GM19467 (cell line): ENCODE results near the gene DOK3.
"Not testable (repeated sequence)": the region's sequence is repeated elsewhere in the genome, so short reads cannot be mapped to it uniquely, and the experiment has no call there.

Experiments
- ATAC-seq: cut with Tn5 transposase; IDR thresholded peaks from one replicate; pipeline ENCODE4 v1.9.1; 2021; ENCODE audit warnings: mild to moderate bottlenecking, moderate library complexity; ENCODE audit not compliant: unreplicated experiment

The DOK3 gene

DNA sequence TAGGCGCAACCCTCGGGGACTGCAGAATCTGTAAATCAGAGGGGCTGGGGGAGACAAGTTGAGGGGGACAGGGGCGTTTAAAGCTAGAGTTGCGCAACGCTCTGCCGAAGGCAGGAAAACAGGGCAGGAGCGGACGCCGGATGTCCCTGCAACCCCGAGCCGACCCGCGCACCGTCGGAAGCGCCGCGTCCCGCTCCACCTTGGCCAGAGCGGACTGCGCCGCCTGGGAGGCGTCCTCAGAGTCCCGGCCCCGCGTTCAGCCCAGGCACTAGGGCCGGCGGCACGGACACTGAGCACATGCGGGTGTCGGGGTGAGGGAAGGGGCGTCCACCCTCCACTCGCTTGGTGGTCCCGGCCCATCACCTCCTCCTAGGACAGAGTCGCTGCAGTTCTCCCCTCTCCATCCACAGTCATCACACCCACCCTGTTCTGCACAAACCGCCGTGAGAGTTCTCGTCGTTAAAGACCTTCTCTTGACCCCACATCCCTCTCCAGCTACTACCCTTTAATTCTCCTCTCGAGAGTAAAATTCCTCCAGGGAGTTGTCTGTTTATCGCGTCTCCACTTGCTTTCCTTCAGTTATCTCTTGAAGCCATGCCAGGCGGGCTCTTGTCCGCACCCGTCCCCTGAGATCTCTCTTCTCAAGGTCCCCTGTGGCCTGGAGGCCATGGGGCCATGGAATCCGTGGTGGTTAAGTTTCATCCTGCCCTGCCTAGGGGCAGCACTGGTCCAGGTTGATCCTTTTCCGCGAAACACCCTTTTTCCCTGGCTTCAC lies 11.4 kb downstream of the DOK3 start:
- ATAC-seq: no peak

DNA sequence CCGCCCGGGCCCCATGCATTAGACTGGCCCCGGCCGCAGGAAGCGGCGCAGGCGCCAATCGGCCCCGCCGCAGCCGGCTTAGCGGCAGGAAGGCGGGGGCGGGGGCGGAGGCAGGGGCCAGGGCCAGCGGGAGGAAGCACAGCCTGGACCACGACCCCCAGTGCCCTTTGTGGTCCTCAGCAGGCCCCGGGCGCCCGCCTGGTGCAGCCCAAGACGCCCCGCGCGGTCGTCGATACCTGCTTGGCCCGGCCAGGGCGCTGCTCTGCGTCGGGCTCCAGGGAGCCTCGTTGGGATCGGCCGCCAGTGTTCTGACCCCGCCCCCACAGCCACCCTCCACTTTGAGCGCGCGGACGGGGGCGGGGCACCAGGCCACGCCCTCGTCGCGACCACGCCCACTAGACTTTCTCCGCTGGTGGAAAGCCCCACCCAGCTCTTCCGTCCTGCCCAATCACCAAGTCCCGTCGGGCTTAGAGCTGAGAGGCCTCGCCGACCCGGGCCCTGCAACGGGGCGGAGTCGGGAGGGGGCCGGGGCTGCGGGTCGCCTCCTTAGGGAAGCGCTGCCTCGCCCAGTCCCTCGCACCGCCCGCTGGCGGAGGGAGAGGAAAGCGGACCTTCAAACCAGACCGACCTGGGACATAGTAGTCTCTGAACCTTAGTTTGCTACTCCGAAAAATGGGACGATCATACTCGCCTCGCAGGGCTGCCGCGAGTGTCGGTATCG lies 12.2 kb downstream of the DOK3 start, which contains the start of gene PDLIM7:
PDLIM7 (minus strand) TSS at position 313 of the 721 bp plus-strand sequence. CDS start 1,092 bp downstream, outside the sequence.
- ATAC-seq: peak; percentile 65

DNA sequence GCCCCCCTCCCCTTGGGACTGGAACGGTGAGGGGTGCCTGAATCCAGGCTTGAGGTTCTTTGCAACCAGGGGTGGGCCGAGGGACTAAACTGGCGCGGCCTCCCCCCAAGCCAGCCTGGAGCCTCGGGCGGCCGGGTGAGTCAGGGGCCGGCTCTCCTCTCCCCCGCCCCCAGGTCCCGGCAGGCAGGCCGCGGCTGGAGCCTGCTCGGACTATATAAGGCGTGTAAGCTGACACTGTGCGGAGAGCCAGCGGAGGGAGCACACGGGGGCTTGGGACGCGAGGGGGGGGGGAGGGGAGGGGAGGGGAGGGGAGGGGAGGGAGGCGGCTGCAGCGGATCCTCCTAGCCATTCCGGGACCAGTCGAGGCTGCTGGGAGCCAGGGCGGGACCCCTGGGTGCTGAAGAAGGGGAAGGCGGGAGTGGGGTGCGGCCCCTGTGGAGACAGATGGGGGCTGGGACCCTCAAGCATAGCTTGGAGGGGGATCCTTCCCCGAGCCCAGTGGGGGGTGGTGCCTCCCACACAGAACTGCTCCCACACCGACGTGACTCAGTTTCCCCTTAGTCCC lies 12.8 kb downstream of the DOK3 start:
- no peak for ATAC-seq

DNA sequence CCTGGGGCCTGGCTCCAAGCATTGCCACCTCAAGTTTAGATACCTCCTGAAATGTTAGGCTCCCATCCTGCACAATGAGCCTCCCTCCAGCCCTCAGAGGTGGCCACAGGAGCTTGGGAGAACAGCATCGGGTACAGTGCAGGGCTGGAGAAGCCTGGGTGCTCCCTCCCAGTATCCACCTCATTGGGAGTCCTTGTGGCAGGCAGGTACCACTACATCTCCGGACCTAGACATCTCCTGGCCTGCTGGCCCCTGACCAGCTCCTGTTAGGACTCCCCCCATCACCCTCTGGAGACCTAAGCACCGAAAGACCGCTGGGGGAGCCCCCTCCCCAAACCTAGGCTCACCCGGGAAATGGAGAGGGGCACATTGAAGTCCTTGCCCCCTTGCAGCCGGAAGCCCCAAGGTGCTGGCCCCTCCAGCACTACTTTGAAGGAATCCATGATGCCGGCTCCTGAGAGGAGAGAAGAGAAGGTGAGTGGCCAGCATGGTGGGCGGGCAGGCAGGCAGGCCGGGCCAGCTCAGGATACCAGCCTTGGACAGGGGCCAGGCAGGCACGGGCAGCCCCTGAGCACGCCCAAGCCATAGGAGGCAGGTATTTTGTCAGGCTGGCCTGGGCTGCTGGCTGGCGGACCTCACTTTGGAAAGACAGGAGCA lies 13.4 kb downstream of the DOK3 start:
- no peak for ATAC-seq

DNA sequence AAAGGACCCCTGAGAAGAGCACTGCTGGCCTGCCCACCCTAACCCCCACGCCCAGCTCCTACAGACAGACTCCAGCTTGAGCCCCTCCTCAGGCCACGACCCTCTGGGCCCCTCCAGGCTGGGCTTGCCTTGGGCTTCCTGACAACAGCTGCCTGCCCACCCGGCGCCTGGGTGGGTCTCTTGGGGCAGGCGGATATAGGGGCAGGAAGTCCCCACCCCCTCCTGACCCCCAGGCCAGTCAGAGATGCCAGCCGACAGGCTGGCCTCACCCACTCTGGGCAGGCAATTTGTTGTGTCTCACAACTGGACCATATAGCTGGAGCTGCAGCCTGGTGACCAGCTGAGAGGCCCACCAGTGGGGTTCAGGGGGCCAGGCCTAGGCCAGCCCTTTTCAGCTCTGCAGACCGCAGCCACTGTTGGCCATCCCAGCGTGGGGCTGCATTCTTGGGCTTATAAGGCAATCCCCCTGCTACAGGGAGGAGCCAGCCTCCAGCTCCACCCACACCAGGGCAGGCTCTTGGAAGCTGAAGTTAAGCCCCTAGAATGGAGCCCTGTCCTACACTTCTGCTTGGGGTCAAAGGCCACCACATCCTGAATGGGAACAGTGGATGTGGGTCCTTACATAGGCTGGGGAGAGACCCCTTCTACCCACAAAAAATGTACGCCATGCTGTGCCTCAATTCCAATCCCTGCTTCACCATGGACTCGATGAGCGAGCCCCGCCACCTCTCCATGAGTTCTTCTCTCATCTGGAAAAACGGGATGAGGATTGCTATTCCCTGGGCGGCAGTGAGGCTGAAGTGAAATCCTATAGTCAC lies 14.2 kb downstream of the DOK3 start:
- ATAC-seq: no peak

DNA sequence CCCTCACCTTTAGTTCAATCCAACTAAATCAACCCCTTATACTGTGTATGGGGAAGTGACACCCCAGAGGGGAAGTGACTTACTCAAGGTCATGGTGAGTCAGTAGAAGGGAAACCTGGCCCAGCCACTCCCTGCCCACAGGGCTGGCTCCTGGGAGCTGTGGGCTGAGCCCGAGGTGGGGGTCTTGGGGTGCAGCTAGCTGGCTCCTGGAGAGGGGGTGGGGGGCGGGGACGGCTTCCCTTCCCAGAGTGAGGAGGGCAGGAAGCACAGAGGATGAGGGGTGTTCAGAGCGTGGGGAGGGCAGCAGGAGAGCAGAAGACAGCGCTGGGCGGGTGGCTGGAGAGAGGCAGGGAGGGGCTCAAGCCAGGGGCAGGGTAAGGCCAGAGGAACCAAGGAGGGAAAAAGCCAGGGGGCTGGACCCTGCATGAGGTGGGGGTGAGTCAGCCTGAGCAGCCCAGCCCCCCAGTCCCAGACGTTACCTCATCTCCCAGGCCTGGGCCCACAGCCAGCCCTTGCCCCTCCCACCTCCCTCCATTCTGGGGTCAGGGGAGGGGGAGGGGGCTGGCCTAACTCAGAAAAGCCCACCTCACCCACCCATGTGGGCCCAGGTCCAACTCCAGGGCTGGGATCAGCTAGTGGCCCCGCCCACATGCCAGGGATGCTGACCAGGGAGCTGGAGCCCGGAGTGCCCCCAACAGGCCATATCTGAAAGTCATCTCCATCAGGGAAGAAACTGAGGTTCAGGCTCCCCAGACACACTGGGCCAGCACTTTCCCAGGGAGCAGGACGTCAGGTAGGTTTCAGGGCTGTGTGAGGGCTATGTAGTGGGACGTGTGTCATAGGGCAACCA lies 15.1 kb downstream of the DOK3 start:
- ATAC-seq: no peak

DNA sequence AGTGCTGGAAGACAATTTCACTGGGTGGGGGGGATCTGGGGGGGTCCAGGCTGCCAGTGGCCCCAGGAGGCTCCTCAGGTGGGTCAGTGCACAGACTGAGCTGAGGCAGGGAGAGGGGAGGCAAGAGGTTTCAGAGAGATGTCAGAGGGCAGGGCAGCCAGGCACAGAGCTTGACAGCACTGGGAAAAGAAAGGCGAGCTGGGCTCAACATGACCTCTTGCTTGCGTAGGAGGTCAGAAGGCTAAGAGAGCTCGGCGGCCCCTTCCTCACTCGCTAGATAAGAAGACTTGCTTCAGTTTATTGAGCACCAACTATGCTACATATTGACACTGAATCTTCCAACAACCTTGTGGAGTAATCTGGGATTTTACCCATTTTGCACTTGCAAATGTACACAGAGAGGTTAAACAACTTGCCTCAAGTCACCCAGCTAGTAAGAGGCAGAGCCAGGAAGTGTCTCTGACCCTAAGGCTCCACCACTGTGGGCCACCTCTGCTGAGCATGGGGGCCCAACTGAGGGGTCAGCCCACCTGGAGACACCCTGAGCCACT lies 15.8 kb downstream of the DOK3 start:
- ATAC-seq: no peak

DNA sequence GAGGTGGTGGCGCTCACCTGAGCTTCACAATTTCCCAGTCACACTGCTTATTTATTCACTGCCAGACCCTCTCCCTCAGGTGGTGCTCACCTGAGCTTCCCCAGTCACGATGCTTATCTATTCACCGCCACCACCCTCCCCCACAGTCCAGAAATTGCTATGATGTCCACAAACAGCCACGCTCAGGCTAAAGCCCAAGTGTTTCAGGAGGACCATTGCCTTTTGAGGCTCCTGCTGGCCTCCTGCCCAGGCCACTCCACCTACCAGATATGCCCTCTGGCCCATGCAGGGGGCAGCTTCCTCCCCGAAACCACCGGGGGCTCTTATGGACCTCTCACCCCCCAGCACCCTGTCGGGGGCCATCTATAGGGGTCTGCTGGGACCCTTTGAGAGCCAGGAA lies 16.8 kb downstream of the DOK3 start:
- ATAC-seq: no peak

DNA sequence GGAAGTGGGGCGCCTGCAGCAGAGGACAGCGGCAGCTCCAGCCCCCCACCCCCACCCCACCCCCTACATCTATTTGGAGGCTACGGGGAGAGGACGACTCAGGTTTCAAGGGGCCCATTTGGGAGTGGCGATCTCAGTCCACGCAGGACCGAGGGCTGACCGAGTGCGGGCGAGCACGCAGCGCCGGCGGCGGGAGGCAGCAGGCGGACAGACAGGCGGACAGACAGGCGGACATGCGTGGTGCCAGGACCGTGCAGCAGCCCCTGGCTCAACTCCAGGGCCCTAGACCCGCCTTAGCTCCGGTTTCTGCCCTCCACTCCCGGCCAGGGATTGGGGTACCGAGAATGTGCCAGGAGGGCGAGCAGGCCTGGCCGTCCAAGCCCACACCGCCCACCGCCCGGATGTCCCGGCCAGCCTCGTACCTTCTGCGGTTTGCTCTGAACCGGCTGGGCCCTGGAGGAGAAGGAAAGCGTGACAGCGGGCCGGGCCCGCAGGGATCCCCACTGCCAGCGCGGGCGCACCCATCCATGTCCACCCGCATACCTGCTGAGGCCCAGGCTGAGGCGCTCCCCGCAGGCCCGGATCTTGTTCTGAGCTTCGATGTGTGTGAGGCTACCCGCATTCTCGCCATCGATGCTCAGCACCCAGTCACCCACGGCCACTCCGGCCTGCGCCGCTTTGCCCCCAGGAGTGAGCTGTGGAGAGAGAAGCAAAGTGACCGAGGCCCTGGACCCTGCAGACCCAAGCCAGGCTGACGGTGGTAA lies 17.5 kb downstream of the DOK3 start:
- ATAC-seq: no peak

DNA sequence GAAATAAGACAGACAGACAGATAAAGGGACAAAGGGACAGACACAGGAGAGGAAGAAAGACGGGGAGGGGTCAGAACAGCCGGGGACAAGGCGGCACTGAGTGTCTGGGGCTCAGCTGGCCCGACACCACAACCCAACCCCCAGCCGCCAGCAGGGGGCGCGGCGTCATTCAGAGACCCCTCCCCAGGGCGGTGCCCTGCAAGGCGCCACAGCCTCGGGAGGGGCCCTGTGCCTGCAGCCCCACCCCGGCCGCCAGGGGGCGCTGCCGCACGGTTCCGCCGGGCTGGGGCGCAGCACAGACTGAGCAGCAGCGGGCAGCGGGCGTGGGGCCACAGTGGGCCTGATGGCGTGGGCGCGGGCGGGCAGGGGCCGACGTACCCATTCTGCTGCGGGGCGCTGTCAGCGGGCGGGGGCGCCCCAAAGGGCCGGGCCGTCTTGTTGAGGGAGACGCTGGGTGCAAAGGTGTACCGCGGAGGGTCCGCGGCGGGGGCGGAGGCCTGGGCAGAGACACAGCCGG lies 18.1 kb downstream of the DOK3 start:
- ATAC-seq: no peak

DNA sequence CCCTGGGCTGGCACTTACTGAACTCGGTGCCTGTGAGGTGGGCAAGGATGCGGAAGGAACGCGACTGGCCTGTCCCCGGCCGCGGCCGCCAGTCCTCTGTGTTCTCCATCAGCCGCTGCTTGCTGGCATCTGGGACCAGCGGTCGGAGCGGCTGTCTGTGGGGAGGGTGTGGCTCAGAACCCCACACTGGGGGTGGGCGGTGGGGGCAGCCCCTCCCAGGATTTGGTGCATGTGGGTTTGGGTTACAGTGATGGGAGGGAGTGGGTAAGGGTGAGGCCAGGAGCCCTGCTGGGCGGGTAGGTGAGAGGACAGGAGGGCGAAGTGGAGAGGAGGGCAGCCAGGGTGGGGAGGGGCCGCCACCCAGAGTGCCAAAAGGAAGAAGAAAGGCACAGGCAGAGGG lies 18.6 kb downstream of the DOK3 start:
- no peak for ATAC-seq

DNA sequence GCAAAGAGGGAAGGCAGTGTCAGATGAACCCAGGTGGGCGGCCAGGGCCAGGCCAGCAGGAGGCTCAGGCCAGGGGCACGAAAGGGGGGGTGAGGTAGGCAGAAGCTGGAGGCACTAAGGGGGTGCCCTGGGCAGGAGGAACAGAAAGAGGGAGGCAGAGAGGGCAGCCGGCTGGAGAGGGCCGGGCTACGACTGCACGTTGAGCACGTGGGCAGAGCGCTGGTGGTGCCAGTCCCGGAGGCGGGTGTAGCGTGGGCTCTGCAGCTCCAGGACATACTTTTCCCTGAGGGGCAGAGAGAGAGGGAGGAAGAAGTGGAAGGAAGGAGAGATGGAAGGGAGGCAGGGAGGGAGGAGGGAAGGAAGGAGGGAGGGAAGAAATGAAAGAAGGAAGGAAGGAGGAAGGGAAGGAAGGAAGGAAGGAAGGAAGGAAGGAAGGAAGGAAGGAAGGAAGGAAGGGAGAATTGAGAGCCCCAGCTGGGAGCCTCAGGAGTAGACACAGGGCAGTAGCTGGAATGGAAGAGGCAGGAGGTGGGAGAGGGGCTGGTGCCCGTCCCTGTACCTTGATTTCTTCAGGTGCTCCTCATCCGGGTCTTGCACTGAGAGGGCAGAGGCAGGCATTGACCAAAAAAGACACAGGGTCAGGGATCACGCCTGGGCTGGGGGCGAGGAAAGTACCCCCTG lies 19.2 kb downstream of the DOK3 start:
- ATAC-seq: no peak

DNA sequence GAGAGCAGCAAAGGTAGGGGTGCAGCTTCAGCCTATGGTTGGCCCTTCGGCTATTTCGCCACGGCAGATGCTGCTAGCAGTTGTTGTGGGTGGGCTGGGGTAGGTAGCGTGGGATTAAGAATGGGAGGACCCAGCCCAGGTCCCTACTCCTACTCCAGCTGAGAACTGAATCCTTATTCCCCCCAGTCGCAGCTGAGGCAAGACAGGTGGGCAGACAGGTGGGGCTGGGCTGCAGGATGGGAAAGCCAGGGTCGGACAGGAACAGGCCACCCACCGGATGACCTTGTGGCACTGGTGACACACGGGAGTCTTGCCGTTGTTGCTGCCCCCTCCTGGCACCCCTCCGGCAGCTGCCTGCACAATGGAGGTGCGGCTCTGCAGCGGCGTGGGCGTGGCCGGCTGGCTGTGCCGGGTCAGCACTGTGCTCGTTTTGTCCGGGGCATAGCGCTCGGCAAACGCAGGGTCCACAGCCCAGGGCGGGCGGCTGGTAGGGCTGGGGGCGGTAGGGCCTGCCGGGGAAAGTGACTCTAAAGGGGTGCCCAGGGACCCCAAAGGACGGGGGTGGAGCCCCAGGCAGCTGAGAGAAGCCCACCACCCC lies 20.4 kb downstream of the DOK3 start:
- ATAC-seq: no peak

DNA sequence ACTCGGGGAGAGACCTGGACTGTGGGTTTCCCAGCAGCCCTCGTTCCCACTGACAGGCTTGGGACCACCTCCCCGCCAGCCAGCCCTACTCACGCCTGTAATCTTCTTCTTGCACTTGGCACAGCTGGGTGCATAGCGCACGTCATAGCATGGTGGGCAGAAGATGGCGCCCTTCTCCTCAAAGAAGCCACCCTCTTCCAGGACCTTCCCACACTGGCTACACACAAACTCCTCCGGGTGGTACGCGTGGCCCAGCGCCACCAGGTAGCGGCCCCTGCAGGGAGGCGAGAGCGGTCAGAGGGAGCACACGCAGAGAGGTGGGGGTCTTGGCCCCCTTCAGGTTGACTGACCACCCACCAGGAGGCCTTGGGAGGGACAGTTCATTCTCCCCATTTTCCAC lies 21.7 kb downstream of the DOK3 start:
- ATAC-seq: no peak

DNA sequence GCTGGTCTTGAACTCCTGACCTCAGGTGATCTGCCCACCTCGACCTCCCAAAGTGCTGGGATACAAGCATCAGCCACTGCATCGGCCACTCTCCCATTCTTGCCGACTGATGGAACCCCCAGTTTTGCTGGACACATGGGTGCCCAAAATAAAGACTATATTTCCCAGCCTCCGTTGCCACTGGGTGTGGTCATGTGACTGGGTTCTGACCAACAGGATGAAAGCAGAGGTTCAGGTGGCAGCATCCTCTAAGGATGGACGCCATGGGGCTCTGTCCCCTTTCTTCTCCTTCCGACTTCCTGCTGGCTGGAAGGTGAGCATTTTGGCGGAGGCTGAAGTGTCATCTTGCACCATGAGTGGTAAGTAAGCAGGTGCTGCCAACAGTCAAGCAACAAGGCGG lies 22.5 kb downstream of the DOK3 start:
- no peak for ATAC-seq

DNA sequence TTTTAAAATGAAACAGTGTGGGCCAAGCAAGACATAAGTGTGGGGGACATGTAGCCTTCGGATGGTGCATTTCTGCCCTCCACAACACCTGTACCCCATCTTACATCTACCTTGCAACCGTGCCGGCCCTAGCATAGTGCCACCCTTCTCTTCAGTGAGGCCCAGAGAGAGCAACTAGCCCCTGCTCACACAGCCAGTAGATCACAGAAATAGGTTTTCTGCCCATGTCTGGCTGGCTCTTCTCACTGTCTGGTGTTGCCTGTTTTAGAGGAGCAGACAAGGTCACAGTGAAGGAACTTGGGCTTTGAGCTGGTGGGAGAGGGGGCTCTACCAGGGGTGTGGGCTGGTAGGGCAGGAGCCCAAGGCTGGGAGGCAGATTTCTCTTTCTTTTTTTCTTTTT lies 23.4 kb downstream of the DOK3 start:
- no peak for ATAC-seq

DNA sequence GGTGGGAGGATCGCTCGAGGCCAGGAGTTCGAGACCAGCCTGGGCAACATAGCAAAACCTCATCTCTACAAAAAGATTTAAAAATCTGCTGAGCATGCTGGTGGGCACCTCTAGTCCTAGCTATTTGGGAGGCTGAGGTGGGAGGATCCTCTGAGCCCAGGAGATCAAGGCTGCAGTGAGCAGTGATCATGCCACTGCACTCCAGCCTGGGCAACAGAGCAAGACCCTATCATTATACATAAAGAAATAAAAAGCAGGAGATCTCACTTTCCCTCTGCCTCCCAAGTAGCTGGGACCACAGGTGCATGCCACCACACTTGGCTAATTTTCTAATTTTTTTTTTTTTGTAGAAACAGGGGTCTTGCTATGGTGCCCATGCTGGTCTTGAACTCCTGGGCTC lies 23.9 kb downstream of the DOK3 start:
- not testable (repeated sequence) for ATAC-seq
